Measurements from ENCODE around the gene ERBB4.

The ERBB4 gene

DNA sequence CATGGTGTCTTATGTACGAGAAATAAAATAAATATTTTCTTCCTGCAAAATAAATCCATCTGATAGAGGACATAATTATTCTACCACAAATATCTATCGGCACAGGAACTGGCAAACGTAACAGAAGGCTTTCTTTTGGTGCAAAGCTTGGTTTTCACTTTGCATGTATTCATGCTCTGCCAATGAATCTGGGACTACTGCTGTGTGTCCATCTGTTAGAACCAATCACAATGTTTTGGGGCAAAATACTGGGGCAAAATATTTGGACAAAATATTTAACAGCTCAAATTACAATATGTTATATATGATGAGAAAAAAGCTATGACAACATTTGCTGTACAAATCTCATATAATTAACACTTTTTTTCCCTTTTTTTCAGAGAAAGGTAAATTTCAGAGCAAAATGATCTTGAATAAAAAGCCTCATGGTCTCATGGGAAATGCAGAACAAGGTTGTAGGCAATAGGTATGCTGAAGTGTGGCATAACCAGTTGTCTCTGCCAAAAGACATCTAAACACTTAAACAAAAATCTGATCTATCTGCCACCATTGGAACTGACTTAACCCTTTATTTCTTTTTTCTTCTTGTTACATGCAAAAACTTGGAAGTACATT lies 1059.0 kb downstream of the ERBB4 start:
- H3K4me1 Mint-ChIP-seq: no peaks in the 10 kb centered on the region
- DNase-seq (ENCODE audit: low spot score in 2 of 2): no peak
- no peaks in the 10 kb centered on the region for H3K36me3 Mint-ChIP-seq
- no peak overlapping the region for H3K4me3 Mint-ChIP-seq
- no peak for ATAC-seq
- no peak overlapping the region for H3K27ac Mint-ChIP-seq
- H3K9me3 Mint-ChIP-seq: peaks cover 17% of the 10 kb centered on the region

DNA sequence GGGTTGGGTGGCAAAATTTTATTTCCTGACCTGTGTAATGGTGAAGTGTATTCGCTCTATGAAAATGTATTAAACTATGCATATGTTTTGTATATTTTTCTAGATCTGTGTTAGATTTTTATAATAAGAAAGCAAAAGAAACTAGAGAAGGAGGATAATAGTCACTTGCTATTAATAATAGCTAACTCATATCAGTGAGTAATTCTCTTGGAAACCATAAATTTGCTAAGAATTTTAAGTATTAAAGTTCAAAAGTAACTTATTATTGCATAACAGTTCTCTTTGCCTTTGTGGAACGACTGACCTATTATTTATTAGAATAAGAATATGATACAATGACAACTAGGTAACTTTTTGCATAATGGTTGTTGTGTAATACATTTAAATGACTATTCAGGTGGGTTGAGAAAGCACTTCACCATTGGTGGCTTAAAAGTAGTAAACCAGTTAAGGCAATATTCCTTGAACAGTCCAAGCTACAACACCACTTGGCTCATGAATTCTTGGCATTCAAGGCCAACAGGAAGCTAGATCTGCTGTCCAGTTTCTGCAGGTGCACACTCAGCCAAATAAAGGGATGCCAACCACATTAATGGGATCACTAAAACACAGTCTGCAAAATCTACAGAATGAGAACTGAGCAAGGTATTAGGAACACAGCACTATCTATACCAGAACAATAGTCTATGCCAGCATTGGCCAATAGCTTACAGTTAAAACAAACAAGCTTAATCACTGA lies 1060.9 kb downstream of the ERBB4 start:
- ATAC-seq (no peak), DNase-seq (ENCODE audit: low spot score in 2 of 2) (no peak)

DNA sequence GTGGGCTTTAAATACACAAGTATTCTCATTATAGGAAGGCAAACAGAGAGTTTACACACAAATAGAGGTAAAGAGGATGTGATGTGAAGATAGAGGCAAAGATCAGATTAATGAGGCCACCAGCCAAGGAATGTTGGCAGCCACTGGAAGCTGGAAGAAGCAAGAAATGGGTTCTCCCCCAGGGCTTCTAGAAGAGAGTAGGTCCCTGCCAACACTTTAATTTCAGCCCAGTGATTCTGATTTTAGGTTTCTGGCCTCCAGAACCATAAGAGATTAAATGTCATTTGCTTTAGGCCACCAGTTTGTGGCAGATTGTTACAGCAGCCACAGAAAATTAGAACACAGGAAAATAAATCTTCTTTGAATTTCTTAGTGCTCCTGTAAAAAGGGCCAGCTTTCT lies 1065.5 kb downstream of the ERBB4 start:
- H3K4me3 Mint-ChIP-seq: no peak overlapping the region
- H3K4me1 Mint-ChIP-seq: no peaks in the 10 kb centered on the region
- ATAC-seq (no peak), DNase-seq (ENCODE audit: low spot score in 2 of 2) (no peak)
- H3K36me3 Mint-ChIP-seq: no peaks in the 10 kb centered on the region
- H3K9me3 Mint-ChIP-seq: peaks cover 13% of the 10 kb centered on the region
- H3K27ac Mint-ChIP-seq: no peak overlapping the region

More for the DNA sequence above, 1060.9 kb downstream of the ERBB4 start:
- Mint-ChIP-seq H3K27ac (no peak overlapping the region), H3K9me3 (peaks cover 16% of the 10 kb centered on the region), H3K36me3 (no peaks in the 10 kb centered on the region), H3K4me3 (no peak overlapping the region), H3K4me1 (no peaks in the 10 kb centered on the region)

DNA sequence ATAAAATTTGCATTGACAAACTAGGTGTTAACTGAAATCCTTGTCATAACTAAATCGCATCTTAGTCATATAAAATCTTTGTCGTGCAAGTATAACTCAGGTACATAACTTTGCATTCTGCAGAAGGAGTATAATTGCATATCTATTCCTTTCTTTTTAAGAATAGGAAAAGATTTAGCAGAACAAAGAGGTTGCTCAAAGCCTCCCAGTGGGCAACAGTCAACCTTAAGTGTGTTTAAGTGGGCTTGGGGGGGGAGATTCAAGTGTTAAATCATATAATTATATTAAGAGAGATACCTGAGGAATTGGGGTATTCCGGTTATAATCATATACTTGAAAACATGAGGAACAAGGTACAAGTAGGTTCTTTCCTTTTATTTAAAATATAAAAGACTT lies 1068.9 kb downstream of the ERBB4 start:
- Mint-ChIP-seq H3K27ac (no peak overlapping the region), H3K4me1 (no peaks in the 10 kb centered on the region), H3K9me3 (peaks cover 9% of the 10 kb centered on the region), H3K36me3 (no peaks in the 10 kb centered on the region), H3K4me3 (no peak overlapping the region)
- ATAC-seq (no peak), DNase-seq (ENCODE audit: low spot score in 2 of 2) (no peak)

DNA sequence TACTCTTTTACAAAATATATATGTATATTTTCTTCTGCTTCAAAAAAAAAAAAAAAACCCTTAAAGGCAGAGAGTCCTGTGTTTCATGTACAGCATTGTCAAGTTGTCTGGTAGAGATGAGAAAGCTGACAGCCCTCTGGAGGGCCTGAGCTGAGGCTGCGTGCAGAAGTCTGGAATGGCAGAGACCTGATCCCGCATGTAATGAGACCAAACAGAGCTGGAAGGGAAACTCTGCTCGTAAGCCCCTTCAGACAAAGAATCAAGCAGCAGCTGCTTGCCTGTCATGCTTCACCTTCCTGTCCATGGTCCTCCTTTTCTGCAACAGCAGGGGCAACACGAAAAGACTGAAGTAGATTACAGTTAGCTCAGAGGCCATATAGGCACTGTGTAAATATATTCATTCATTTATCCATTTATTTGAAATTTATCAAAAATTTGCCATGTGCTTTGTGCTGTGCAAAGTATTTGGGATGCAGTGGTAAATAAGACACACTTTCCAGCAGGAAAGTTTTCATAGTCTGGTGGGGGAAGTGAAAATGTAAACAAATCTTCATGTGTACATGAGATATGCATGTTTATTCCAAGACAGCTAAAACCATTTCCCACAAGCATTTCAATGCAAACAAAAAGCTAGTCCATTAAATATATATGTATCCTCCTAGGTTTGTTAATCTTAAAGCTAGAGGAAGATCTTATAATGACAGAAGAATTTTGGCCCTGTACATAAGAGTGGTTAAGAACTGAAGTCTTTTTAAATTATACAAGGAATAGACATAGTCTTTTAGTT lies 1069.5 kb downstream of the ERBB4 start:
- no peak overlapping the region for H3K4me3 Mint-ChIP-seq
- H3K4me1 Mint-ChIP-seq: no peaks in the 10 kb centered on the region
- ATAC-seq (no peak), DNase-seq (ENCODE audit: low spot score in 2 of 2) (no peak)
- no peaks in the 10 kb centered on the region for H3K36me3 Mint-ChIP-seq
- H3K27ac Mint-ChIP-seq: no peak overlapping the region
- peaks cover 8% of the 10 kb centered on the region for H3K9me3 Mint-ChIP-seq

DNA sequence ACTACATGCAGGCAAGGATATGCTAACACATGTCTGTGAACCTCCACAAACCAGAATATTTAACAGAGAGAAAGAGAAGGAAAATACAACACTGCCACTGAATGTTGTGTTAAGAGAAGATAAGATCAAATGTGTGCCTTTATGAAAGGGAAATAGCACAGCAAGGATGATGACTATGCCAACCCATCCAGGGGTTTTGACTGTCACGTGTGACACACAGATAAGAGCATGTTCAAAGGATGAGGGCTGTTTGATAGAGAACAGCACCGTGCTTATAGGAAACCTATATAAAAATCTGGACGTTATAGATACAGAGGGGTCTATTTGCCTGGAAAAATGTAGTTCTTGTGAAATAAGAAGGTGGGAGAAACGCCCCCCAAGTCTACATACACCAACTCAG lies 1070.4 kb downstream of the ERBB4 start:
- Mint-ChIP-seq H3K36me3 (no peaks in the 10 kb centered on the region), H3K27ac (no peak overlapping the region), H3K4me3 (no peak overlapping the region), H3K4me1 (no peaks in the 10 kb centered on the region), H3K9me3 (peaks cover 8% of the 10 kb centered on the region)
- ATAC-seq (no peak), DNase-seq (ENCODE audit: low spot score in 2 of 2) (no peak)

DNA sequence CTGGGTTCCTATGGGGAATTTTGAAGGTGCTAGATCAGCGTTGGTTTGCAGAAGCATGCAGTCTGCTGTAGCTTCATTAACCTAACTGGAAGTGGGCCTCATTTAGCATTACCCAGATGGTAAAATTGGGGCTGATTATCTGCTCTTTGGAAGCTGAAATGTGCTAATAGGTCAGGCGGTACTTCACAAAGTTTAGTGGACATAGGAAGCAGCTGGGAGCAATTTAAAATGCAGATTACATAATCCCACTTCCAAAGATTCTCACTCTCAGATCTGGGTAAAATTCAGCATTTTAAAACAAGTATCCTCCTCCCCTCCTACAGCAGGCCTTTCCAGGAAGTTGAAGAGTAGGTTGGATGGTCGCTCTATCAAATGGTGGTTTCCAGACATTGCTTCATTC lies 1075.2 kb downstream of the ERBB4 start:
- DNase-seq (ENCODE audit: low spot score in 2 of 2) (no peak), ATAC-seq (no peak)
- Mint-ChIP-seq H3K4me3 (no peak overlapping the region), H3K9me3 (peaks cover 8% of the 10 kb centered on the region), H3K36me3 (no peaks in the 10 kb centered on the region), H3K4me1 (no peaks in the 10 kb centered on the region), H3K27ac (no peak overlapping the region)

DNA sequence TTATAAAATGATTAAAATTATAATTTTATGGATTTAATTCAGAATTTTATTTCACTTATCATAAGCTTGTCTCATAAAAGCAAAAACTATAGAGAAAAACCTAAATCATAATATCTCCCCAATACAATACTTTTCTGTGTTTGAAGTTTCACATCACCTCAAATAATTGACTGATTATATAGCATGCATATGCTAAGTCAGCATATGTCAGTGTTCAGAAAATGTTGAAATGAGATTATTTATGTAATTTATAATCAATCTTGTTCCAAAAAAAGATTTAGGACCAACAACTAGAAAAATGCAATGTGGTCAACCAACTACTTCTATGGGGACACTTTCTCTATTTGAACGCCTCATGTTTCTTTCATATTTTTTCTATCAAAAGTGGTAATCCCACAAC lies 1079.6 kb downstream of the ERBB4 start:
- no peak for DNase-seq (ENCODE audit: low spot score in 2 of 2)
- Mint-ChIP-seq H3K36me3 (no peaks in the 10 kb centered on the region), H3K9me3 (peaks cover 5% of the 10 kb centered on the region), H3K4me1 (no peaks in the 10 kb centered on the region), H3K27ac (no peak overlapping the region), H3K4me3 (no peak overlapping the region)
- ATAC-seq: no peak

DNA sequence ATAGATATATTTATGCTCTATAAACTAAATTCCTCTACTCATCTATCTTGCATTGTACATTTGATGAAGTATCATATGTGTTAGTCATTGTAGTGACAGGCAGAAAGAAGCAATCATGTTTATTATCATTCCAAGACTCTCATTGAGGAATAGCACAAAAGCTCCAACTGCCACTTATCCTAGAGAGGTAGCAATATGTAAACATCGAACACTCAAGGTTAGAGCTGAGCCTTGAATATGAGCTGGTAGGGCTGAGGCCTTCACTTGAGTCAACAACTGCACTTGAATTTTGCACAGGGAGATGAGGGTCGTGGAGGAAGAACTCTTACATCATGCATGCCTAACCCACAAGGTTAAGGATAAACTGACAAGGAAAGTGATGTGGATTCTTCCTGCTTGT lies 1081.3 kb downstream of the ERBB4 start:
- Mint-ChIP-seq H3K9me3 (peaks cover 5% of the 10 kb centered on the region), H3K4me1 (no peaks in the 10 kb centered on the region), H3K4me3 (no peak overlapping the region), H3K27ac (no peak overlapping the region), H3K36me3 (no peaks in the 10 kb centered on the region)
- DNase-seq (ENCODE audit: low spot score in 2 of 2) (no peak), ATAC-seq (no peak)

DNA sequence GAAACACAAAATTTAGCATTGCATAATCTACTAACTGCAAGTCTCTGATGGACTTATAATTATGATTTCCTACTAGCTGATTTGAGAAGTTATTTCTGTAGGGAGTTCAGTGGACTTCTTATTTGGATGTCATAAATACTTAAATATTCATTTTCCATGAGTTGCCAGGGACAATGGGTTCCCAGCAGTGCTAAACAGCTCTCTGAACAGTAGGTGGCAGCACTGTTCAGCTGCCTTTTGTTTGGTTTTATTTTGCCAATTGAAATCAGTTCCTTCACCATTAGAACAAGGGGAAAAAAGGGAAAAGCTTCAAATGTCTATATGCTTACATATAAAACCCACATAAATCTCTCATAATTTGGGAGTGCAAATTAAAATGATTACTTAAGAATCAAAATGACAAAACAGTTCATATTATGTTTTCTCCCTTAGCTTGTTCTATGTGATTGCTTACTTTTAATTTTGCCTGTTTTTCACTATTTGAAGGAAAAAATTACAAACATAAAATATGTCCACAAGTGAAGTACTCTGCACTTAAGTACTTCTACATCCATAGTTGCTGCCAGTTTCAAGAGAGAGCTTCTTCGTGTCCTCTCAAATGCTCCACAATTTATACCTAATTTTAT lies 1083.3 kb downstream of the ERBB4 start:
- DNase-seq (ENCODE audit: low spot score in 2 of 2) (no peak), ATAC-seq (no peak)
- peaks cover under 1% of the 10 kb centered on the region for H3K9me3 Mint-ChIP-seq
- no peak overlapping the region for H3K27ac Mint-ChIP-seq
- no peak overlapping the region for H3K4me3 Mint-ChIP-seq
- no peaks in the 10 kb centered on the region for H3K36me3 Mint-ChIP-seq
- H3K4me1 Mint-ChIP-seq: no peaks in the 10 kb centered on the region

DNA sequence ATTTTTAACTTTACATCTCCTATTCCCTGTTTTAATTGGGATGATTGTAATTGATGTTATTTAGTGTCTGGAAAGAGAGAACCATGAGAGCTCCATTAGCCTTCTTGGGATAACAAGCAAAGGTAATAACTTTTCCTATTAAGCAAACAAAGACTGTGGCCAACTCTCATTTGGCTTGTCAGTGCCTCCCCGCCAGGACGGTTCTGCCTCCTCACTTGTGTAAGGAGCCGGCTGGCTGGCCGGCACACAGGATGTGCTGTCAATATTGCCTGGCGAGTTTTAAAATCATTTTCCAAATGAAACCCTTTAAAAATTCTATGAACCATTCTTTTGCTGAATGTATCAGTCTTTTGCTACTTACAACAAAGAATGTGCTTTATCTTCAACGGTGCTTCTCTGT lies 1083.9 kb downstream of the ERBB4 start:
- Mint-ChIP-seq H3K9me3 (peaks cover 5% of the 10 kb centered on the region), H3K27ac (no peak overlapping the region), H3K4me3 (no peak overlapping the region), H3K4me1 (no peaks in the 10 kb centered on the region), H3K36me3 (no peaks in the 10 kb centered on the region)
- ATAC-seq: no peak
- DNase-seq (ENCODE audit: low spot score in 2 of 2): no peak

DNA sequence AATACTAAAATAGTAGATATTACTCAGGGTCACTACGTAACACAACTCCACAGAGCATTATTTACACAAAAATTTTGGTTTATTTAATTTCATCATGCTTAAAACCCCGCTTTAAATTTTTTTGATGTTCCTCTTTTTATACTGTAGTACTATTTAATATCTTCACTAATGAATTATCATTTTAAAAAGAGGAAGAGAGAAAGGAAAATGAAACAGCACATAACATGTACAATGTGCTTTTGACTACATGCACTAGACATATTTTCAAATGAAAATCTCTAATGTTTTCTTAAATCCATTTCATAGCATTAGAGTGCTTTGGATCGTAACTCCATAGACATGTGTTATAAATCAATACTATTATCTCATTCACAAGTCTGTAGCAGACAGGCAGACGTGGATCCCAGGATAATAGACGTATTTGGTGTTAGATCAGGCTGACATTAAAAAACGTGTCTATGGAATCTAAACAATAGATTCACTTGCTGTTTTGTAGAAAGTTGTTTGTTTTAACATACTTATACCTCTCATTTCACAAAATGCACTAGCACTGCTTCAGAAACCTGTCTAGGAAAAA lies 1085.2 kb downstream of the ERBB4 start:
- no peak overlapping the region for H3K27ac Mint-ChIP-seq
- H3K9me3 Mint-ChIP-seq: peaks cover 5% of the 10 kb centered on the region
- no peaks in the 10 kb centered on the region for H3K4me1 Mint-ChIP-seq
- no peaks in the 10 kb centered on the region for H3K36me3 Mint-ChIP-seq
- DNase-seq (ENCODE audit: low spot score in 2 of 2) (no peak), ATAC-seq (no peak)
- H3K4me3 Mint-ChIP-seq: no peak overlapping the region

DNA sequence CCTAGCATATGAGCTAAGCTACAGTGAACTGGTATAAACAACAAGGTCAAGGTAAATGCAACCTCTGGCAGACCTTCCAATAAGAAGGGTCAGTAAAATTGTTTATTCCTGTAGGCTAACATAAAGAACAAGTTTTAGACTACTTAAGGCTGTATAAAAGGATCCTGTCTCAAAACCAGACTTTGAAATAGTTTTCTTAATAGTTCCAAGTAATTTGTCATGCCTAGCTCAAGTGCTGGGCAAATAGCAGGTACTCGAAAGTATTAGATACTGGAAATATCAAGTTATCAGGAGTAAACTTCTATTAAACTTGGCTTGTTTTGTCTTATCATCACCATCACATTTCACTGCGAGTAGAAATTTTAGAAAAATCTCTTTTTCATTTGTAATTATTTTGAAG lies 1087.0 kb downstream of the ERBB4 start:
- Mint-ChIP-seq H3K4me3 (no peak overlapping the region), H3K36me3 (no peaks in the 10 kb centered on the region), H3K4me1 (no peaks in the 10 kb centered on the region), H3K27ac (no peak overlapping the region), H3K9me3 (peaks cover 5% of the 10 kb centered on the region)
- no peak for DNase-seq (ENCODE audit: low spot score in 2 of 2)
- ATAC-seq: no peak

DNA sequence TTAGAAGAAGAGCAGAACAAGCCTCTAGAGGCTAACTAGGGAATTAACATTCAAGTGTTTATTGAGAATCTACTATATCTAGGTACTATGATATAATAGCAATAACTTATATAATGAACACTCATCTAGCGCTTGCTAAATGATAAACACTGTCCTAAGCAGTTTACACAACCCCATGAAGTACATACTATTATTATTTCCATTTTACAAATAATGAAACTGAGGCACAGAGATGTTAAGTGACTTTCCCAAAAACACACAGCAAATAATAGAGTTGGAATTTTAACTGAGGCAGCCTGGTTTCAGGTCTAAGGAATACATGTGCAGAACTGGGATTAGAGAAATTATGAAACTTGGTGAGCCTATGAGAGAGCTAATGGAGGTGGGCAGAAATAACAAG lies 1088.8 kb downstream of the ERBB4 start:
- DNase-seq (ENCODE audit: low spot score in 2 of 2): no peak
- Mint-ChIP-seq H3K4me3 (no peak overlapping the region), H3K27ac (no peak overlapping the region), H3K9me3 (peaks cover 8% of the 10 kb centered on the region), H3K4me1 (no peaks in the 10 kb centered on the region), H3K36me3 (no peaks in the 10 kb centered on the region)
- no peak for ATAC-seq

DNA sequence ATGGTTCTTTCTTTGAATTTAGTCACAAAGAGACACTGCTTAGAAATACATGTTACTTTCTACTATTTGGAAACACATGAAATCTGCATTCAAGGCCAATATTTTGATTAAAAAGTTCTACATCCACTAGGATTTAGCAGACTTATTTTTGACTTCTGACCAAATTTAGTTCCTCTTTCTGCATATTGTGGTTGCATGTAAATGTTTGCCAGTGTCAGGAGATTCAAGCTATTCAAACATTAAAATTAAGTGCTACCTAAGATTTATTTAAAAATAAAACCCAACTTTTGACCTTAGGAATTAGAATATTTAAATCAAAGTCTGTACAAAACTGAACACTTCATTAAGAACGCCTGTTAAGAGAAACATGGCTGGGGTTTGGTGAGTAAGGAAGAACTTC lies 1091.1 kb downstream of the ERBB4 start:
- no peak for ATAC-seq
- no peak for DNase-seq (ENCODE audit: low spot score in 2 of 2)
- H3K36me3 Mint-ChIP-seq: no peaks in the 10 kb centered on the region
- no peak overlapping the region for H3K27ac Mint-ChIP-seq
- H3K4me3 Mint-ChIP-seq: no peak overlapping the region
- H3K4me1 Mint-ChIP-seq: no peaks in the 10 kb centered on the region
- peaks cover 8% of the 10 kb centered on the region for H3K9me3 Mint-ChIP-seq
